HCT116 (cell line): Measurements from ENCODE around the gene DCK. TPM values are rescaled to one million over a fixed set of nuclear protein-coding genes. Genes with fewer than 3 reads are reported as not detected.

ENCODE experiments used
- ATAC-seq: fragments of 200-7000 bp; cut with Tn5 transposase; 2 replicates; pipeline ENCODE4 v1.9.1; 2020; ENCODE audit warnings: mild to moderate bottlenecking, moderate library complexity
- BruUV-seq: library from RNA; stranded (reverse); fragments of 400-500 nt; replicated peaks from 2 replicates; lab custom pipeline; 2021; lab: Mats Ljungman, UMichigan
- CTCF ChIA-PET: fragments of 300-600 bp; sonication (Branson Sonifier 250); formaldehyde crosslinking; loops from one replicate; lab custom pipeline; 2021; ENCODE audit warnings: antibody characterized with exemption; lab: Charles Lee
- POLR2A ChIA-PET: fragments of 300-600, 350-600 bp; sonication (Branson Sonifier 250); formaldehyde crosslinking; loops from one replicate; lab custom pipeline; 2021; ENCODE audit warnings: antibody characterized with exemption; lab: Charles Lee
- RAD21 ChIA-PET, 2 experiments: fragments of 300-600 bp; sonication (Branson Sonifier 250); formaldehyde crosslinking; loops; one replicate each; lab custom pipeline; 2023; ENCODE audit warnings: low total read pairs in 2 of 2; ENCODE audit not compliant: uncharacterized antibody in 2 of 2, unreplicated experiment in 2 of 2, low non-redundant PET in 1 of 2; lab: Charles Lee
- DNase-seq: peaks from one replicate; pipeline ENCODE4 v3.0.0-alpha.2; 2010; ENCODE audit warnings: low read depth, low spot score
- H2AFZ ChIP-seq: fragments of 200-600 bp; shearing (Covaris generic), sonication (generic); 2 replicates; pipeline ENCODE4 v1.6.1; 2017; ENCODE audit warnings: low read depth, mixed run types, mixed read lengths, antibody characterized with exemption, low read length; ENCODE audit not compliant: poor library complexity, severe bottlenecking
- H3K27ac ChIP-seq: 2 replicates; pipeline ENCODE4 v1.5.1; 2012; ENCODE audit warnings: low read depth, low read length
- H3K27me3 ChIP-seq: fragments of 200-600 bp; sonication (generic); 2 replicates; pipeline ENCODE4 v1.6.1; 2016; ENCODE audit warnings: mixed run types, low read length, mixed read lengths; ENCODE audit not compliant: insufficient read depth
- H3K36me3 ChIP-seq, 2 experiments: fragments of 200-500 bp in 1 of 2; fragments of 200-600 bp in 1 of 2; sonication (Bioruptor generic) in 1 of 2; sonication (generic) in 1 of 2; 2 replicates each; pipeline versions ENCODE4 v1.5.1 to v1.6.1; 2014 to 2016; ENCODE audit warnings: low read length in 2 of 2, inconsistent platforms in 1 of 2, mixed read lengths in 1 of 2, mixed run types in 1 of 2; ENCODE audit not compliant: insufficient read depth in 2 of 2, control insufficient read depth in 1 of 2
- H3K4me1 ChIP-seq, 2 experiments: fragments of 200-600 bp in 1 of 2; sonication (generic) in 1 of 2; 2 replicates each; pipeline versions ENCODE4 v1.5.1 to v1.6.1; 2012 to 2017; ENCODE audit warnings: low read length in 2 of 2, inconsistent platforms in 1 of 2, mild to moderate bottlenecking in 1 of 2, mixed read lengths in 1 of 2, mixed run types in 1 of 2, moderate library complexity in 1 of 2; ENCODE audit not compliant: insufficient read depth in 2 of 2, control insufficient read depth in 1 of 2
- H3K4me2 ChIP-seq: fragments of 200-600 bp; sonication (generic); 2 replicates; pipeline ENCODE4 v1.6.1; 2017; ENCODE audit warnings: mixed run types, low read length, mixed read lengths
- H3K4me3 ChIP-seq, 2 experiments: fragments of 200-600 bp in 1 of 2; sonication (generic) in 1 of 2; replicated peaks in 1 of 2; 2 replicates each; pipeline ENCODE4 v1.5.1; 2011 to 2016; ENCODE audit warnings: low read length in 2 of 2, control low read depth in 1 of 2, low read depth in 1 of 2, mild to moderate bottlenecking in 1 of 2, mixed read lengths in 1 of 2, mixed run types in 1 of 2
- H3K79me2 ChIP-seq: fragments of 200-600 bp; sonication (generic); 2 replicates; pipeline ENCODE4 v1.6.1; 2017; ENCODE audit warnings: mild to moderate bottlenecking, mixed run types, low read length, moderate library complexity, mixed read lengths; ENCODE audit not compliant: insufficient read depth
- H3K9ac ChIP-seq: fragments of 200-600 bp; sonication (generic); 2 replicates; pipeline ENCODE4 v1.6.1; 2016; ENCODE audit warnings: low read length, mixed read lengths
- H3K9me2 ChIP-seq: fragments of 200-600 bp; sonication (generic), shearing (Covaris generic); 2 replicates; pipeline ENCODE4 v1.6.1; 2017; ENCODE audit warnings: mixed run types, mild to moderate bottlenecking, moderate library complexity; ENCODE audit not compliant: insufficient read depth
- H3K9me3 ChIP-seq, 2 experiments: fragments of 200-500 bp in 1 of 2; fragments of 200-600 bp in 1 of 2; sonication (Bioruptor generic) in 1 of 2; sonication (generic) in 1 of 2; 2 replicates each; pipeline ENCODE4 v1.6.1; 2014 to 2017; ENCODE audit warnings: low read length in 2 of 2, mixed read lengths in 2 of 2, inconsistent platforms in 1 of 2, low read depth in 1 of 2, mild to moderate bottlenecking in 1 of 2, mixed run types in 1 of 2, moderate library complexity in 1 of 2; ENCODE audit not compliant: control insufficient read depth in 1 of 2, insufficient read depth in 1 of 2
- H4K20me1 ChIP-seq: fragments of 200-600 bp; sonication (generic), shearing (Covaris generic); 2 replicates; pipeline ENCODE4 v1.6.1; 2017; ENCODE audit warnings: mixed run types, mild to moderate bottlenecking, moderate library complexity; ENCODE audit not compliant: insufficient read depth
- ATF3 ChIP-seq: IDR thresholded peaks from 2 replicates; pipeline ENCODE4 v1.6.1; 2012
- CBX3 ChIP-seq: IDR thresholded peaks from 2 replicates; pipeline ENCODE4 v1.6.1; 2012; ENCODE audit warnings: low read depth
- CTCF ChIP-seq, 3 experiments: fragments of 200-600 bp in 1 of 3; sonication (generic) in 1 of 3; IDR thresholded peaks in 2 of 3; conservative IDR thresholded peaks in 1 of 3; 2 replicates each; pipeline ENCODE4 v1.5.1; 2012 to 2017; ENCODE audit warnings: low read depth in 2 of 3, low read length in 2 of 3, antibody characterized with exemption in 1 of 3, borderline replicate concordance in 1 of 3, control low read depth in 1 of 3, mild to moderate bottlenecking in 1 of 3, mixed read lengths in 1 of 3, mixed run types in 1 of 3, moderate library complexity in 1 of 3; ENCODE audit not compliant: insufficient read depth in 1 of 3
- ELF1 ChIP-seq: IDR thresholded peaks from 2 replicates; pipeline ENCODE4 v1.6.1; 2012; ENCODE audit warnings: low read depth, borderline replicate concordance
- EZH2 ChIP-seq: fragments of 200-600 bp; sonication (generic); IDR thresholded peaks from 2 replicates; pipeline ENCODE4 v1.6.1; 2017; ENCODE audit warnings: antibody characterized with exemption, mixed run types
- EZH2phosphoT487 ChIP-seq: fragments of 200-600 bp; IDR thresholded peaks from 2 replicates; pipeline ENCODE4 v1.6.1; 2018; ENCODE audit warnings: antibody characterized with exemption, borderline replicate concordance
- FOSL1 ChIP-seq: IDR thresholded peaks from 2 replicates; pipeline ENCODE4 v1.6.1; 2012; ENCODE audit warnings: low read depth
- MAX ChIP-seq: IDR thresholded peaks from 2 replicates; pipeline ENCODE4 v1.6.1; 2012
- POLR2A ChIP-seq: IDR thresholded peaks from 2 replicates; pipeline ENCODE4 v1.7.0; 2011; ENCODE audit warnings: borderline replicate concordance; ENCODE audit not compliant: insufficient read depth, insufficient read length; ENCODE audit errors: extremely low read depth
- POLR2AphosphoS5 ChIP-seq: IDR thresholded peaks from 2 replicates; pipeline ENCODE4 v1.6.1; 2011; ENCODE audit warnings: mild to moderate bottlenecking, low read depth, low read length, moderate library complexity
- RAD21 ChIP-seq: IDR thresholded peaks from 2 replicates; pipeline ENCODE4 v1.6.1; 2012; ENCODE audit warnings: low read depth, mild to moderate bottlenecking
- REST ChIP-seq: IDR thresholded peaks from 2 replicates; pipeline ENCODE4 v1.6.1; 2012; ENCODE audit warnings: low read depth
- SP1 ChIP-seq: IDR thresholded peaks from 2 replicates; pipeline ENCODE4 v1.6.1; 2012; ENCODE audit warnings: low read depth
- TCF7L2 ChIP-seq: IDR thresholded peaks from 2 replicates; pipeline ENCODE4 v1.7.0; 2011; ENCODE audit warnings: borderline replicate concordance, inconsistent platforms; ENCODE audit not compliant: insufficient read depth, insufficient read length; ENCODE audit errors: extremely low read depth
- YY1 ChIP-seq: IDR thresholded peaks from 2 replicates; pipeline ENCODE4 v1.6.1; 2011; ENCODE audit warnings: low read length, low read depth, moderate library complexity, mild to moderate bottlenecking; ENCODE audit not compliant: insufficient replicate concordance; ENCODE audit errors: extremely low read depth
- ZBTB33 ChIP-seq: IDR thresholded peaks from 2 replicates; pipeline ENCODE4 v1.6.1; 2011; ENCODE audit warnings: mild to moderate bottlenecking, low read length, moderate library complexity; ENCODE audit not compliant: insufficient replicate concordance; ENCODE audit errors: extremely low read depth
- intact Hi-C: fragments of 100-400 bp; cut with micrococcal nuclease; formaldehyde crosslinking; loops from 2 replicates; pipeline ENCODE4 v1.10.0; 2022
- total RNA-seq: library from RNA; stranded (reverse); gene quantifications from one replicate; pipeline ENCODE4 v1.2.1, GENCODE V29; 2021; ENCODE audit not compliant: unreplicated experiment

Gene DCK
- total RNA-seq, 1 experiment from 2014 or later = 23.0 TPM

- no peak for TF ChIP-seq REST
Measured at GRCh38 chr4:70954032-70954431, 39.4 kb upstream of the DCK start (continued).

- ChIA-PET POLR2A (no interaction called here), RAD21 (interaction anchor here in 1 of 2 experiments (0.7 kb wide), 1 partner anchor 1436 kb away, joined by 3 read pairs; no protein-coding TSS in a partner anchor), CTCF (no interaction called here)
- Histone ChIP-seq H4K20me1 (no peaks in the 10 kb centered on the region), H3K27ac (no peak overlapping the region), H3K36me3 (no peaks in the 10 kb centered on the region), H3K9me3 (no peaks in the 10 kb centered on the region), H3K79me2 (0 out of 2 replicates have a peak, but pooled peaks cover 6% of the 10 kb centered on the region), H3K9ac (no peak overlapping the region), H2AFZ (no peak overlapping the region), H3K27me3 (no peaks in the 10 kb centered on the region), H3K4me3 (no peak overlapping the region), H3K4me1 (no peaks in the 10 kb centered on the region), H3K9me2 (no peaks in the 10 kb centered on the region), H3K4me2 (no peak overlapping the region)
- no TSS peak for BruUV-seq
- no peak for ATAC-seq
- DNase-seq = no peak
- intact Hi-C loops = no loop called here
- TF ChIP-seq POLR2AphosphoS5 (no peak), ZBTB33 (no peak), POLR2A (no peak), EZH2phosphoT487 (no peak), CBX3 (no peak), ATF3 (no peak), EZH2 (no peak), CTCF (IDR thresholded peaks at IDR 0.05 in 2 of 3, conservative IDR thresholded peaks at IDR 0.05 in 1 of 3; ENCODE audit: borderline replicate concordance in 1 of 3, insufficient read depth in 1 of 3, low read depth in 2 of 3, low read length in 2 of 3) (no peak), TCF7L2 (no peak), FOSL1 (no peak), YY1 (no peak), SP1 (no peak), ELF1 (no peak), RAD21 (no peak), MAX (no peak)
Measured at GRCh38 chr4:70956549-70957210, 36.8 kb upstream of the DCK start.
